ENCODE data around the gene MANBA. TPM values are rescaled to one million over a fixed set of nuclear protein-coding genes. Genes with fewer than 3 reads are reported as not detected.
A peak's percentile ranks its signal among the peaks of the same experiment; 100 is the strongest.

Gene MANBA
- total RNA-seq, 1 experiment from 2014 or later, result 14.5 TPM

DNA sequence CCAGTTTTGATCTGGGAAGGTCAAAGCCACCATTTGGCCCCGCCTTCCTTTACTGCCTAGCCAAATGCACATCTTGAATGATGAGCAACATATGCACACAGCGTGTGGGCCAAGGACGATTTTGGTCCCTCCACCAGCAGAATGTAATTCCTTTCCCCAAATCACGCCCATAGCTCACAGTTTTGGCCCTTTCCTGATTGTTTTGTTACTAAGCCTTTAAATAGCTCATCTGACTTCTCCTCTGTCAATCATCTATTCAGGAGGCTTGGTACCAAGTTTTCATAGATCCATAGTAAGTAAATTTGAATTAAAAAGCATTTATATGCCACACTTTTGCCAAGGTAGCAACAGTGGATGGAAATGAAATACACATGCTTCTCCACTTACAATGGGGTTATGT, 136.3 kb downstream of the MANBA start:
- BruUV-seq (replicated peaks), result no TSS peak
- Histone ChIP-seq H3K4me3 (ENCODE audit: low read depth in 2 of 2, low read length in 2 of 2) (no peak overlapping the region), H3K27ac (ENCODE audit: low read length) (no peak overlapping the region), H3K27me3 (ENCODE audit: control insufficient read depth, insufficient read depth, low read length) (no peaks in the 10 kb centered on the region), H3K36me3 (ENCODE audit: control insufficient read depth, insufficient read depth, low read length) (no peaks in the 10 kb centered on the region), H3K4me1 (ENCODE audit: control insufficient read depth, insufficient read depth, low read length) (peaks cover 6% of the 10 kb centered on the region; the same call in 1 of the 2 replicates), H3K9me3 (ENCODE audit: control insufficient read depth, insufficient read depth, low read depth, low read length) (no peaks in the 10 kb centered on the region)
- ChIA-PET POLR2A (no interaction called here), CTCF (interaction anchor here (0.6 to 0.7 kb wide), 2 partner anchors 182 to 194 kb away, joined by 3 to 4 read pairs; no protein-coding TSS in a partner anchor)
- ATAC-seq (no peak), DNase-seq (ENCODE audit: low read depth, low spot score) (no peak)
- in situ Hi-C loops (cut with HindIII; ENCODE audit: low pct_unique_long_range_greater_than_20kb, low sequenced_read_pairs), result no loop called here
- intact Hi-C loops (cut with micrococcal nuclease; ENCODE audit: unreplicated experiment), result loop anchor here (5.0 to 10.0 kb wide), 2 partner anchors 170 to 473 kb away; partner anchors contain the start of gene BDH2
- TF ChIP-seq REST (IDR thresholded peaks at IDR 0.05; ENCODE audit: insufficient read depth in 1 of 2, low read depth in 2 of 2, low read length in 1 of 2) (no peak), SIN3A (IDR thresholded peaks at IDR 0.05; ENCODE audit: borderline replicate concordance, insufficient read depth, low read depth, low read length) (no peak), TCF7L2 (IDR thresholded peaks at IDR 0.05; ENCODE audit: low read depth, low read length) (no peak), CTCF (IDR thresholded peaks at IDR 0.05) (no peak)

DNA sequence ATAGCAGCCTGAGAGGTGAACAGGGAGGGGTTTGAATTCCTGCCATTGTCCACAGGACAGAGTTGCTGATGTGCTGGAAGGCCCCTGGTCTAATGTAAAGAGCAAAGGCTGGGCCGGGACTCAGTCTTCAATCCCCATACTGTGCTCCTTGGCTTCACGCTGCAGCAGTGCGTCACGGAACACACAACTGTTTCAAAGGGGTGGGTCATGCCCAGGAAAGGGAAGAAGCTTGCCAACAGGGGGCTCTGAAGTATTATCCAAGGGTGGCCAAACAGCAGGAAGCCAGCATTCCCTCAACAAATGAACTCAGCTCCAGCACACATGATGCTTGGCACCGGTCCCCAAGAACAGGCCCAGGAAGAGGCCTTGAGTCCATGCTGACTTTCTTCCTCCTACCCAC, 137.1 kb downstream of the MANBA start:
- DNase-seq (ENCODE audit: low read depth, low spot score), result no peak
- BruUV-seq (replicated peaks), result no TSS peak
- TF ChIP-seq TCF7L2 (IDR thresholded peaks at IDR 0.05; ENCODE audit: low read depth, low read length), result no peak
- peak; percentile 34 for TF ChIP-seq CTCF (IDR thresholded peaks at IDR 0.05)
- in situ Hi-C loops (cut with HindIII; ENCODE audit: low pct_unique_long_range_greater_than_20kb, low sequenced_read_pairs), result no loop called here
- H3K36me3 ChIP-seq (ENCODE audit: control insufficient read depth, insufficient read depth, low read length), result no peaks in the 10 kb centered on the region
- ATAC-seq, result no peak
- intact Hi-C loops (cut with micrococcal nuclease; ENCODE audit: unreplicated experiment), result loop anchor here (5.0 to 10.0 kb wide), 2 partner anchors 171 to 474 kb away; partner anchors contain the start of gene BDH2
- H3K4me3 ChIP-seq (ENCODE audit: low read depth in 2 of 2, low read length in 2 of 2), result no peak overlapping the region
- H3K4me1 ChIP-seq (ENCODE audit: control insufficient read depth, insufficient read depth, low read length), result peaks cover 6% of the 10 kb centered on the region; the same call in 1 of the 2 replicates
- no peak overlapping the region for H3K27ac ChIP-seq (ENCODE audit: low read length)
- CTCF ChIA-PET, result interaction anchor here (0.6 kb wide), 1 partner anchor 193 kb away, joined by 4 read pairs; no protein-coding TSS in a partner anchor
- no peaks in the 10 kb centered on the region for H3K27me3 ChIP-seq (ENCODE audit: control insufficient read depth, insufficient read depth, low read length)
- POLR2A ChIA-PET, result no interaction called here
- no peaks in the 10 kb centered on the region for H3K9me3 ChIP-seq (ENCODE audit: control insufficient read depth, insufficient read depth, low read depth, low read length)
